Fibroblast of skin of scalp (primary cell): ENCODE results near the gene HOXC11.

ENCODE experiments used
- DNase-seq: peaks from one replicate; pipeline ENCODE4 v3.0.0-alpha.2; 2013

HOXC11 gene

GRCh38 chr12:53942467-53942997 is 30.4 kb upstream of the HOXC11 start:
- DNase-seq: no peak

GRCh38 chr12:53944209-53944608 is 28.7 kb upstream of the HOXC11 start:
- DNase-seq: no peak

DNA sequence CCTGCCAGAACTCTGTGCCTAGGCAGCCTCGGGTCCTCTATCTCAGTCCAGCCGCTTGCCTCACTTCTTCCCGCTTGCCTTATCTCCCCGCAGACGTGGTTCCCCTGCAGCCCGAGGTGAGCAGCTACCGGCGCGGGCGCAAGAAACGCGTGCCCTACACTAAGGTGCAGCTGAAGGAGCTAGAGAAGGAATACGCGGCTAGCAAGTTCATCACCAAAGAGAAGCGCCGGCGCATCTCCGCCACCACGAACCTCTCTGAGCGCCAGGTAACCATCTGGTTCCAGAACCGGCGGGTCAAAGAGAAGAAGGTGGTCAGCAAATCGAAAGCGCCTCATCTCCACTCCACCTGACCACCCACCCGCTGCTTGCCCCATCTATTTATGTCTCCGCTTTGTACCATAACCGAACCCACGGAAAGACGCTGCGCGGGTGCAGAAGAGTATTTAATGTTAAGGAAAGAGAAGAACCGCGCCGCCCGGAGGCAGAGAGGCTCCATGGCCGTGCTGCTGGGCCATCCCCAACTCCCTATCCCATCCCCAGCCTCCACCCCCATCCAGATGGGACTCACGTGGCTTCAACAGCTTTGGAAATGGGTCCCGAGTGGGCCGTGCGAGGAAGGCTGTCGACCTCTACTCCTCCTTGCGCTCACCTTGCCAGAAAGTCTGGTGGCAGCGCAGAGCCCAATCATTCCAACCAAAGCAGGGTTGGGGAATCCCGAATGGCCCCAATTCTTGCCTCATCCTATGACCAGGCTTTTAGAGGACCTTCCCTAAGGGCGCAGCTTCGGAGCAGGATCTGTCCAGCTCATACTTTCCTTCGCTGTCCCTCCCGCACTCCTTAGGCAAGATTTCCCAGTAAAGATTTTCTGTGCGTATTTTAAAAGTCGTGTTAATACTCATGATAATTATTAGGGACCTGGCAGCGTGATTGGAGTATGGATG is 27.7 kb upstream of the HOXC11 start:
- no peak for DNase-seq

- no peak for DNase-seq
Measured at GRCh38 chr12:53947743-53948142, 25.2 kb upstream of the HOXC11 start.

GRCh38 chr12:53948650-53949593 is 24.0 kb upstream of the HOXC11 start:
- no peak for DNase-seq

- DNase-seq: no peak
Measured at GRCh38 chr12:53949631-53950436, 23.1 kb upstream of the HOXC11 start.

DNA sequence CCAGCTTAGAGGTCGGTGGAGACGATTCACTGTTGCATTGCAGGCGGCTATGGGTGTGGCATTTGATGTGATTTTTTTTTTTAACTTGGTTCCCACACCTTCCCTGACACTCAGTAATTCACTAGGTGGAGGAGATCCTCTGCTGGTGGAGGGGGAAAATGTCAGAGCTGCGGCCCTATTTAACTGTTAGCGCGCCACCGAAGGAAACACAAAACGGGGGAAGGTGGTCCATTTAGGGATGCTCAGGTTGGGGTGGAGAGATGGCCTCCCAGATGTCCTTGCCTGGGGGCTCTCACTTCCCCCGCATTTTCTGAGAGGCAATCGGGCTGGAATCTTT is 22.5 kb upstream of the HOXC11 start:
- DNase-seq: no peak

GRCh38 chr12:53950789-53951576 is 21.9 kb upstream of the HOXC11 start:
- DNase-seq: no peak

- DNase-seq: no peak
Measured at GRCh38 chr12:53951577-53952334, 21.2 kb upstream of the HOXC11 start.

- no peak for DNase-seq
Measured at GRCh38 chr12:53952335-53952694, 20.6 kb upstream of the HOXC11 start.

DNA sequence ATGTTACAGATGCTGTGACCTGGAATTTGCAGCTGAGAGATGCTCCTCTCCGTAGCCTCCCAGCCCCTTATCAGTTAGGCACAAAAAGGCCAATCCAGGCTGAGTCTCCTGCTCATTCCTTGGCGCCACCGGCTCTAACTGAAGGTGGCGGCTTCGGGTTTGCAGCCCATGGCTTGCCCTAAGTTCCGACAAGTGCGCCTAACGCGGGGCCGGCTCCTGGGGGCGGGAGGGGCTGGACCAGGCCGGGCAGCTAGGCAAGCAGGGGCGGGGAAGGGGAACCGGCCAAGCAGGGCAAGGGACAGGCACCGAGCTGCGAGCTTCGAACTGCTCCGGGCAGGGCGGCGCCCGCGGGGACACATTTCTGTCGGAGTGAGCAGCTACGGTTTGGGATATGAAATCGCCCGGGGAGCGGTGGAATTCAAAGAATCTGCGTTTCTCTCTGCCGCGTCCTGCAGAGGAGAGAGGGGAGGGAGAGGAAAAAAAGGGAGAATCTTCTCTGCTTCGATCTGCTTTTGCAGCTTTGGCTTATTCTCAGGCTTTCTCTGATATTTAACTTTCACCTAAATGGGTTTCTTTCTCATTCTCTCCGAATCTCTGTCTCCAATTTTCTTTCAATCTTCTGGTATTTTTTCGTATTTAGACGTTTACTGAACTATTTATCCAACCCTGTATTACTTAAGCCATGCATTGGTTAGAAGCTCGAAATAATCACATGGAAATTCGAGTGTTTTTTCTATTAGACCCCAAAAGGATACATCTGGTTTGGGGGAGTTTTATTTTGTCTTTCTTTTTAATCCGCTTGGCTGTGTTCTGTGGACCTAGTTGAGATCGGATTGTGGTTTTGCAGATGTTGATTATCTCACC is 19.8 kb upstream of the HOXC11 start:
- DNase-seq: peak; percentile 41

GRCh38 chr12:53953831-53954693 is 18.9 kb upstream of the HOXC11 start:
- no peak for DNase-seq

- DNase-seq: no peak
Measured at GRCh38 chr12:53954694-53955035, 18.3 kb upstream of the HOXC11 start, which contains the start of gene HOXC12. HOXC12 (plus strand) TSS chr12:53954903; CDS start chr12:53954930, 27 bp downstream.

GRCh38 chr12:53955036-53955775 is 17.7 kb upstream of the HOXC11 start:
- DNase-seq: no peak

GRCh38 chr12:53955776-53956250 is 17.1 kb upstream of the HOXC11 start:
- no peak for DNase-seq

- DNase-seq: no peak
Measured at GRCh38 chr12:53956251-53956887, 16.6 kb upstream of the HOXC11 start.

DNA sequence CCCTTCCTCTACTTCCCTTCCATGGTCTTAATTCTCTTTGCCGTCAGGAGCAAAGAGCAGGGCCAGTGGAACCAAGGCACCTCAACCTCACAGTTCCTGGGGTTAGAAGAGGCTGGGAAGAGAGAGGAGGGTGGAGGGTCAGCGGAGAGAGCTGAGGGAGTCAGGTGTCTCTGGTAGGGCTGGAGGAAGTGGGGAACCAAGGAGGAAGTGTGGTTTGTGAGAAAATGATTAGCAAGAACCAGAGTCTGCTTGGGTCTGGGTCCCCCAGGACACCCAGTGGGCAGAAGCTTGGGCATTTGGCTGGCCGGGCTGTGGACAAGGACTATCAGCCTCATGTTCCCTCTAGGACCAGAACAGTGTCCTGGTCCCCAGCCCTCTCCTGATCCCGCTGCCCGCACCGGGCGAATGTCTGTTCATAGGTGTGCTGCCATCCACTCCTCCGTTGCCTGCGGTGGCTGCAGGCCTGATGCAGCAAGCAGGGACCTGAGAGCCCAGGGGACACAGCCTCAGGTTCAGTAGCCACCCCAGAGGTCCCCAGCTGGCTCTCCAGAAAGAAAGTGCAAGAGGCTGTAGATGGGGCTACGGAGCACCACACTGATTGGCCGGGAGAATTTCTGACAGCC is 15.9 kb upstream of the HOXC11 start:
- no peak for DNase-seq
